ENCODE measurements around the gene EIF2B5. TPM values are rescaled to one million over a fixed set of nuclear protein-coding genes. Genes with fewer than 3 reads are reported as not detected.

EIF2B5 gene
- total and polyA plus RNA-seq, 9 of the 15 experiments (the other 6 are each of a cell fraction or from before 2014, with no cell fraction given) = 19.1 to 92.4 (median 74.0) TPM

GRCh38 chr3:184186184-184186901 lies 51.2 kb downstream of the EIF2B5 start, which contains the start of gene ABCF3 (continued):
- TF ChIP-seq ZHX1 (conservative IDR thresholded peaks at IDR 0.05; ENCODE audit: low read length) (no peak), XRCC3 (IDR thresholded peaks at IDR 0.05) (no peak), ZBTB7A (IDR thresholded peaks at IDR 0.05; ENCODE audit: borderline replicate concordance, control insufficient read depth, low read depth, low read length) (no peak), ZNF707 (CRISPR knock-in tag; conservative IDR thresholded peaks at IDR 0.05) (no peak), EWSR1 (IDR thresholded peaks at IDR 0.05; ENCODE audit: borderline replicate concordance, low read depth, partially characterized antibody) (no peak), HES1 (IDR thresholded peaks at IDR 0.05; ENCODE audit: low read depth) (no peak), E2F3 (CRISPR knock-in tag; IDR thresholded peaks at IDR 0.05) (no peak), CHD1 (IDR thresholded peaks at IDR 0.05; ENCODE audit: low read length) (peak; percentile 45), SAFB2 (IDR thresholded peaks at IDR 0.05; ENCODE audit: borderline replicate concordance, low read depth, low read length, severe bottlenecking) (no peak), ADNP (tag; IDR thresholded peaks at IDR 0.05) (no peak), JUNB (CRISPR knock-in tag; conservative IDR thresholded peaks at IDR 0.05) (no peak), WHSC1 (IDR thresholded peaks at IDR 0.05; ENCODE audit: low read length) (no peak), KLF10 (CRISPR knock-in tag; IDR thresholded peaks at IDR 0.05) (no peak), PRDM10 (IDR thresholded peaks at IDR 0.05; ENCODE audit: partially characterized antibody) (peak; percentile 22), KAT8 (IDR thresholded peaks at IDR 0.05; ENCODE audit: low read depth) (no peak), U2AF2 (optimal IDR thresholded peaks at IDR 0.05; ENCODE audit: low read depth, low read length) (no peak), FOXM1 (IDR thresholded peaks at IDR 0.05; ENCODE audit: low read depth) (no peak), FOXM1 (CRISPR knock-in tag; IDR thresholded peaks at IDR 0.05; ENCODE audit: low read depth) (no peak), ZNF175 (CRISPR knock-in tag; IDR thresholded peaks at IDR 0.05; ENCODE audit: low read depth) (no peak)
- TF ChIP-seq, protein P1, sequence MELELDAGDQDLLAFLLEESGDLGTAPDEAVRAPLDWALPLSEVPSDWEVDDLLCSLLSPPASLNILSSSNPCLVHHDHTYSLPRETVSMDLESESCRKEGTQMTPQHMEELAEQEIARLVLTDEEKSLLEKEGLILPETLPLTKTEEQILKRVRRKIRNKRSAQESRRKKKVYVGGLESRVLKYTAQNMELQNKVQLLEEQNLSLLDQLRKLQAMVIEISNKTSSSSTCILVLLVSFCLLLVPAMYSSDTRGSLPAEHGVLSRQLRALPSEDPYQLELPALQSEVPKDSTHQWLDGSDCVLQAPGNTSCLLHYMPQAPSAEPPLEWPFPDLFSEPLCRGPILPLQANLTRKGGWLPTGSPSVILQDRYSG (tag; conservative IDR thresholded peaks at IDR 0.05; ENCODE audit: low read depth) = no peak
